Peyer's patch (tissue), 4 donors: ENCODE measurements around the gene PPBP.

Source experiments
- CTCF ChIP-seq, 6 experiments: fragments of 450-650 bp in 4 of 6; fragments of 200-600 bp in 2 of 6; sonication (generic) in 1 of 6; IDR thresholded peaks; one replicate each; pipeline ENCODE4 v1.5.1; 2017 to 2019; ENCODE audit warnings: antibody characterized with exemption in 6 of 6, mild to moderate bottlenecking in 3 of 6, moderate library complexity in 1 of 6
- POLR2A ChIP-seq, 2 donors: fragments of 450-650 bp; IDR thresholded peaks; one replicate each; pipeline ENCODE4 v1.5.1; 2017; ENCODE audit warnings: antibody characterized with exemption in 2 of 2, mild to moderate bottlenecking in 2 of 2, moderate library complexity in 2 of 2

GRCh38 chr4:74018116-74018515, 30.1 kb upstream of the PPBP start:
- TF ChIP-seq POLR2A (IDR thresholded peaks at IDR 0.05) = no peak
- TF ChIP-seq CTCF (IDR thresholded peaks at IDR 0.05) = no peak
